IPS DF 4.7 (cell line): ENCODE results near the gene TNFRSF14.
"Not testable (repeated sequence)": the region's sequence is repeated elsewhere in the genome, so short reads cannot be mapped to it uniquely, and the experiment has no call there.

Source experiments
- DNase-seq: peaks from one replicate; pipeline ENCODE4 v3.0.0-alpha.2; 2013; ENCODE audit warnings: low spot score; ENCODE audit errors: extremely low read depth

Gene TNFRSF14

DNA sequence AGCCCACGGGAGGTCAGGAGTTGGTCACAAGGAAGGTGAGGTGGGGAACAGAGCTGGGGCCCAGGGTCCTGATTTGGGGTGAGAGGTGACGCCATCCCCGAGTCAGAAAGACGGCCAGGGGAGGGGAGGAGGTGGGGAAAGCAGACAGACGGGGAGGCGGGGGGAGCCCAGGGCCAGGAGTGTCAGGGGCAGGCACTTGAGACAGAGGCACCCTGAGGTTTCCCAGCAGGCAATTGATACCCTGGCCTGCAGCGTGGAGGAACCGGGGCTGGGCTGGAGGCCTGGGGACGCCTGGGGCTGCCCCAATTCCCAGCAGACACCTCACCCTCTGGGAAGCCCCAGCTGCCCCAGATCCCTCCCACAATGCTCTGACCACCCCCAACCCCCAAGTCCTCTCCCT, 3.1 kb upstream of the TNFRSF14 start:
- not testable (repeated sequence) for DNase-seq

DNA sequence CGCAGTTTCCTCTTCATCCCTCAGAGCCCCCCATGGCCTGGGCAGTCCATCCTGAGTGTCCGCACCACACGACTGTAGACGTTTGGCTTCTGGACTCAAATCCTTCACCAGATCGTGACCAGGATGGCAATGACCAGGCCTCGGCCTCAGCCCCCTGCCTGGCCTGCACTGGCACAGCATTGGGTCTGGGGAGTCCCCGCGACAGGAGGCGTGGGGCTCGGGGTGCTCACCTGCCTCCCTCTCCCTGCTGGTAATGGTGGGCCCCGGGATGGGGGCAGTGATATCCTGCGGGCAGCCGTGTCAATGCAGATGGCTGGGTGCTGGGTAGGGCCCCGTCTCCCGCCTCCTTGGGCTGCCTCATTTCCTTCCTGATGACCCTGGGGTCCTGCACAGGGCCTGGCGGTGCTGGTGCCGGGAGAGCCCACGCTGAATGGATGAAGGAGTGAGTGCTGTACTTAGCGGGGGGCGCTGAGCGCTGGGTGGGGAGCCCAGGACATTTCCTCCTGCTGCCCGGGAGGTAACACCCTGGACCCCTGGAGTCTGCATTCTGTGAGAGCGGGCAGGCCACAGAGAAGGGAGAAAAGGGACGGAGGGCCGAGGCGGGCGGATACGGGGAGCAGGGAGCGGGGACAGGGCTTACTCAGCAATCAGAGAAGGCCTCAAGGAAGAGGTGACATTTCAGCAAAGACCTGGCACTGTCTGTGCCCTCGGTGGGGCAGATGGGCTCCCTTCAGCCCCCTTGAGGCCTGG, 2.1 kb upstream of the TNFRSF14 start:
- DNase-seq: no peak

DNA sequence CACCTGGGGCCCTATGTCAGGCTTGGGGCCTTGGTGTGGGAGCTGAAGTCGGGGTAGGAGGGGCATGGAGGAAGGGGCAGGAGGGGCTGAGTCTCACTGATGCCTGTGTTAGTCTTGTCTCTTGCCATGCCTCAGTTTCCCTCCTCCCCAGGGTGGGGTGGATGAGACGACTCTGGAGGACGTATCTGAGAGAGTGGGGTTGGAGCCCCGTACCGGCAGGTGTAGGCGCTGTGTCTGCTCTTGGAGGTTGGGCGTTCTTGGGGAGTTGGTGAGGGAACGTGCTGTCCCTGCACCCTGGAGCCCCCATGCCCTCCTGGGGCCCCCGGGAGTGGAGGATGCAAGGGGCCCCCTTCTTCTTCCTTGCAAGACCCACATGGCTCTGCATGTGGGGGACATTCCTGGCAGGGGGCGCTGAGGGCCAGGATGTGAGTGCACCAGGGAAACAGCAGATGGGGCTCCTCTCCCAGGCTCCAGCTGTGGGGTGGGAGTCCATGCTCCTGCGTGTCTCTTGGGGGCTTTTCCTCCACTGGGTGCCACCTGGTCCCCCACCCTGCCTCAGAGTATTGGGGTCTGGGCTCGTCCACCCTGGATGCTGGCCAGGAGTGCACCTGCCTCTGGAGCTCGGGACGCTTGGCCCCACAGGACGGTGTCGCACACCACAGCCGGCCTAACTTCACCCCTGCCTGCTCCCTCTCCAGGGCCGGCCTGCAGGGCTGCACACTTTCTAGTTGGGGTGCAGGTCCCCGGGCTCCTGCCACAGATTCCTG, 1.4 kb upstream of the TNFRSF14 start:
- DNase-seq: no peak

DNA sequence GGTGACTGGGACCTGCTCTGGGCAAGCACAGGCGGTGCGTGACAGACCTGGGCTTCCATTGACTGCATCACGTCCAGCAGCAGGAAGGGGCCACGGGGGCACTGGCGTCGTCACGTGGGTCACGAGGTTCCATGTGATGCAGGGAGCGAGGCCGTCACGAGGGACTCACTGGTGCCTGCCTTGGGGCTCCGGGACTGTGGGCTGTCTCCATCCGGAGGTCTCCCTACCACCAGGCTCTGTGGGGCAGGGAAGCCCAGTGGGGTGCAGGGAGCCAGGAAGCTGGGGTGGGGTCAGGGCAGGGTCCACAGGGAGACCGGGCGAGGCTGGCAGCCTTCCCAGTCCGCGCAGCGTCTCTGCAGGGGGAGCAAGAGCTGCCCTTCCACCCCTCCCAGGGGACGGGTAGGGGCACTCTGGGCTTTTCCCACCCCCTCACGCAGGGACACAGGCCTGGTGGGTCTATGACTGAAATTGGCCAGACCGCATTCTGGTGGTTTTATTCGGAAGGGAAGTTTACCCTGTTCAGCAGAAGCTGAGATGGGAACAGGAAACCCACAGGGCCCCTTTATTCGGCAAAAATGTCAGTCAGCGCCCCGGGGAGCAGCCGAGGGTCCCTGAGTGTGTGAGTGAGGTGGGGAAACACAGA, 416 bp upstream of the TNFRSF14 start:
- DNase-seq: no peak

DNA sequence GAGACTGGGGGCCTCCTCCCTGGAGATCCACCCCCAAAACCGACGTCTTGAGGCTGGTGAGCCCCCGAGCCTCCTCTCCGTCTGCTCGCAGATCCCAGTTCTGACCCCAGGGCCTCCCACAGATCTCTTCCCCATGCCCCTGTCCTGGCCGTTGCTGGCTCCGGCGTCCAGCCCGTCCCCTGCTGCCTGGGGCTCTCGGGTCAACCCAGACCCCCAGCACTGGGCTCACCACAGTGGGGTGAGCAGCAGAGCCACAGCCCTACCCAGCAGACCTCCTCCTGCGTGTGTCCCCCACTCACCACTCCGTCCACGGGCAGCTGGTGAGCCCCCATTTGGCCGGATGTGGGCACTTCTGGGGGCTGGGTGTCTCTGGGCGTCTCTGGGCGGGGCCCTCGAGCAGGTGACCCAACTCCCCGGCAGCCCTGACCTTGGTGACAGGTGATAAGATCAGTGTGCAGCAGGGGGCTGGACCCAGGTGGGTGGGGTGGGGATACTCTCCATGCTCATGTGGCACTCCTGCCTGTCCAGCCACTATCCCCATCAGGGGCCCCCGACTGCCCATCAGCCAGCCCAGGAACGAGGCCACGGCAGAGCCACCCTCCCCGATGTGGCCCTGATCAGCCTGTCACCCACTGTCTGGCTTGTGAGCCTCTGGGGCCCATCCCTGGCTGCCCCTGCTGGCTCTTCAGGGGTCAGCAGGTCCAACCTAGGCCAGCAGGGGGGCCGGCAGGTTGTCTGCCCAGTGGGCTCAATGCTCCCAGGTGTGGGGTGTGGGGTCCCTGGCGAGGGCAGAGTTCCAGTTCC, 709 bp downstream of the TNFRSF14 start:
- DNase-seq: no peak

DNA sequence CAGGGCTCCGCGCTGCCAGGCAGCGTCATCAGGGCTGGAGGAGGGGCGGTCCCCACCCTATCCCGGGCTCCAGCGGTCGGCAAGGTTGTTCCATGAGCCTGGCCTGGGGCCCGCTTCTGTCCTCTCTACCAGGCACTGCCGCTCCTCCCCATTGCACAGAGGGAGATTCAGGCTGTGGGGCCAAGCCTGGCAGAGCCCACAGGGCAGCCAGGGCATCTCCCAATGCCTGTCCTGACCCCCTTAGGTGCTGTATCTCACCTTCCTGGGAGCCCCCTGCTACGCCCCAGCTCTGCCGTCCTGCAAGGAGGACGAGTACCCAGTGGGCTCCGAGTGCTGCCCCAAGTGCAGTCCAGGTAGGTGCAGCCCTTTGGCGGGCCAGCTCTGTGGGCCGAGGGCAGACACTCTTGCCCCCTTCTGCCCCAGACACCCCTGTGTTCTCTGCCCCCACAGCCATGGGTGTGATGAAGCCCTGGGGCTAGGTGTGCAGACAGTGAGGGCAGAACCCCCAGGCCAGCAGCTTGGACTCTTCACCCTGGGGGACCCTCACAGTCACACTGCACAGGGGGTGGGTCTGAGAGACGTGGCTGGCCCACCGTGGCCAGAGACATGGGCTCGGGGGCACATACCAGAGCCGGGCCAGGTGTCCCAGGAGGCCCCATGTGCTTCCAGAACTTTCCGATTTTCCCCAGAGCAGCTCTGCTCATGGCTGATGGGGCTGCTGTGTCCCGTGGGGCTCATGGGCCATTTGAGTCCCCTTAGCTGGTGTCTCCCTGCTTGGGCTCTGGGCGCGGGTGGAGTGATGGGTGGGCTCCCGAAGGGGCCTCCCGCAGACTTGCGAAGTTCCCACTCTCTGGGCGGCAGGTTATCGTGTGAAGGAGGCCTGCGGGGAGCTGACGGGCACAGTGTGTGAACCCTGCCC, 1.6 kb downstream of the TNFRSF14 start:
- no peak for DNase-seq

DNA sequence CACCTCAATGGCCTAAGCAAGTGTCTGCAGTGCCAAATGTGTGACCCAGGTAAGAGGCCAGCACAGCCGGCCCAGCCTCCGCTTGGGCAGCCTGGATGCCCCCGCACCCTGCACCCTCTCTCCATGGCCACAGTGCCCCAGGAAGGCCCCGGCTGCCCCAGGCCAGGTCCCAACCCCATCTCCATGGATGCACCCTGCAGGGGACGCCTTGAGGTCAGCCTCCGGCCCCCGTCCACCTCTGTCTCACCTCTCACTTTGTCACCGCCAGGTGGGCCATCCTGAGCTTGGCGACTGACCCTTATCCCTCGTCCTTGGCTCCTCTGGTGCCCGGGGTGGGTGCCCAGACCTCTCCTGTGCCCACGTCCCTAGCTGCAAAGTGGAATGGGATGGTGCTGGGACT, 2.2 kb downstream of the TNFRSF14 start:
- no peak for DNase-seq

DNA sequence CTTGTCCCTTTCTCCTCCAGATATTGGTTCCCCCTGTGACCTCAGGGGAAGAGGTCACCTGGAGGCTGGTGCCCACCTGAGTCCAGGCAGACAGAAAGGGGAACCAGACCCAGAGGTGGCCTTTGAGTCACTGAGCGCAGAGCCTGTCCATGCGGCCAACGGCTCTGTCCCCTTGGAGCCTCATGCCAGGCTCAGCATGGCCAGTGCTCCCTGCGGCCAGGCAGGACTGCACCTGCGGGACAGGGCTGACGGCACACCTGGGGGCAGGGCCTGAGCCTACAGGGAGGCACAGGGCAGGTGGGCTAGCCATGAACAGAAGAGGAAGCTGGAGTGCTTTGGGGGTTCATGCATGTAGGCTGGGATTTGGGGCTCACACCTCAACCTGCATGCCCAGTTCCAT, 2.7 kb downstream of the TNFRSF14 start:
- no peak for DNase-seq

DNA sequence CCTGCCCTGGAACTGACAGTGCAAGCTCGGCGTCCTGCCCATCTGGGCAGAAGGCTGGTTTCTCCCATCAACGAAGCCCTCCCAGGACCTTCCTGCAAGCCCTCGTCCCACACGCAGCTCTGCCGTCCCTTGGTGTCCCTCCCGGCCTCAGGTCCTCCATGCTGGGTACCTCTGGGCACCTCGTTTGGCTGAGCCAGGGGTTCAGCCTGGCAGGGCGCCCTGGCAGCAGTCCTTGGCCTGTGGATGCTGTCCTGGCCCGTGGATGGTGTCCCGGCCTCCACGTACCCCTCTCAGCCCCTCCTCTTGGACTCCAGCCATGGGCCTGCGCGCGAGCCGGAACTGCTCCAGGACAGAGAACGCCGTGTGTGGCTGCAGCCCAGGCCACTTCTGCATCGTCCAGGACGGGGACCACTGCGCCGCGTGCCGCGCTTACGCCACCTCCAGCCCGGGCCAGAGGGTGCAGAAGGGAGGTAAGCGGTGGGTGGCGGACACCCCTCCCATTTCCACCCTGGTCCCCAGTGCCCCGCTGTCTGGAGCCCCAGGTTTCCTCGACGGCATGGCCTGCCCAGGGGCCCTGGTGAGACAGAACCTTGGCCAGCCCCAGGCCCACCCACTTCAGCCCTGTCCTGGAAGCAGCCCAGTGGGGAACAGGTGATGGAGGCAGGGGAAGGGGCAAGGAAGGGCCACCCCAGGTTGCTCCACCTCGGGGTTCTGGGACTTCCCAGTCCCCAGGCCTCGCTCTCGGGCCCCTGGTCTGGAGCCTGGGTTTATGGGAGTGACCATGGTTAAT, 3.5 kb downstream of the TNFRSF14 start:
- DNase-seq: no peak

DNA sequence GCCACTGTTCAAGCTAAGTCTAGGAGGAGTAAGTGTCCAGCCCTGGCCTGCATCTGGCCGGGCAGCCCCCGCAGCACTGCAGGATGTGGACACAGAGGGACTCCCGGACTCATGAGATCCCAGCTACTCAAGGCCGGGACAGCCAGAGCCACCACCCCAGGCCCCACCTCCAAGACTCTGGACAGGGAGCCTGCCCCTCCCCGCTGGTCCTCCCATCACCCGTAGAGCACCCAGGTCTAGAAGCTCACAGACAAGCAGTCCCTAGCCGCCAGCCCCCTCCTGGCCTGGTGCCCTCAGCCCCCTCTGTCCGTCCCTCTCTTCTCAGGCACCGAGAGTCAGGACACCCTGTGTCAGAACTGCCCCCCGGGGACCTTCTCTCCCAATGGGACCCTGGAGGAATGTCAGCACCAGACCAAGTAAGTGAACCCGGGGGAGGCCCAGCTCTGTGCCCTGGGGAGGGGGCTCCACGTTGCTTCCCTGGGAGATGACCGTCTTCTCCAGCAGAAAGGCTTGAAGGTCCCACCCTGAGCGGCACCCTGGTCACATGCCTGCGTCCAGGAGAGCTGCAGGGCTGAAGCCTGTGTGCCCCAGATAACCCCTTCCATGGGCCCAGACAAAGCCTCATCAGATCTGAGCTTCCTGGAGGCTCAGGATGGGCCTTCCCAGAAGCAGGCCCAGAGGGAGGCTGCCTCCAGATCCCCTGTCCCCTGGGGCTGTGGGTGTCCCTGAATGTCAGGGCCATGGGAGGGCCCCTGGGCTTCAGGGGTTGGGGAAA, 4.3 kb downstream of the TNFRSF14 start:
- DNase-seq: no peak

DNA sequence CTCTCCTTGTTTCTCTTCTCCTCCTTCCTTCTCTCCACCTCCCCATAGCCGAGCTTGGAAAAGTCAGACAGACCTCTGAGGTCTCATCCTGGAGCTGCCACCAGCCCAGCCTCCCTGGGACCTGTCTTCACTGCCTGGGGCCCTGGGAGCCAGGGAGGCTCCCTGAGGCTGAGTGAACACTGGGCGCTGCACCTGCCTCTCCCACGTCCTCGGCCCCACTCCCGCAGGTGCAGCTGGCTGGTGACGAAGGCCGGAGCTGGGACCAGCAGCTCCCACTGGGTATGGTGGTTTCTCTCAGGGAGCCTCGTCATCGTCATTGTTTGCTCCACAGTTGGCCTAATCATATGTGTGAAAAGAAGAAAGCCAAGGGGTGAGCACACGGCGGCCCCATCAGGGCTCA, 5.3 kb downstream of the TNFRSF14 start:
- no peak for DNase-seq

DNA sequence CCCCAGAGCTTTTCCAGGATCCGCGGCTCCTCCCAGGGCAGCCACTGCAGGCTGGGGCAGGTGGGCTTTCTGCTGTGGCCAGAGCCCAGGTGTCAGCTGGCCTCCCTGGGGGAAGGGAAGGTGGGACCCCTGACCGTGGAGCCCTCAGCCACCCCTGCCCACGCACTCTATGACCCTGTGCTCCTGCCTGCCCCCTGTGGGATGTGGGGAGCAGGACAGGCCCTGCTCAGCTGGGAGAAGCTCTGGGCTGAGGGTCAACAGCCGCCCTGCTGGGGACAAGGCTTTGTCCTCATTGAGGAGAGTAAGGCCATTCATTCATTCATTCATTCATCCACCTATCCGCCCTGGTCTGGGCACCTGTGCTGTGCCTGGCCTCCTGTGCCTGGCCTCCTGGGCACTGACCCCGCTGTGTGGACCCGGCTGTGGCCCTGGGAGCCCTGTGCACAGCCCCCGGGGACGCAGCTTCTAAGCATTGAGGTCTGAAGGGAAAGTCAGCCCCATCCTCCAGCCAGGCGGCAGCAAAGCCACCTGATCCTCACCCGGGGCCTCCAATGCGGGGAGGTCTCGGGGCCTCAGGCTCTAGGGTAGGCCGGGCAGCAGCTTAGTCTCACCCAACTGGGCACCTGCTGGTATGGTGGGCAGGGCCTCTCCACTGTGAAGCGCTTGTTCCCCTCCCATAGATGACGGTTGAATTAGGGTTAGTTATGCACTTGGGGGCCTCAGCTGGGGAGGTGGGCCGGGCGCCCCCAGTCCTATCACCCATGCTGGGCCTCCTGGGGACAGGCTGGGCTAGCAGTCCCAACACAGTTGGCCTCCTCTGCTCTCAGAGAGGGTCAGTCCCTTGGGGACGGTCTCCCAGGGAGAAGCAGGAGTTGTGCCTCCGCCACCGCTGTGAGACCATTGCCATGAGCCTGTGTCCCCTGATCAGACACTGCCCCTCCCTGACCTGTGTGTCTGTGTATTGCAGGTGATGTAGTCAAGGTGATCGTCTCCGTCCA, 6.0 kb downstream of the TNFRSF14 start:
- DNase-seq: no peak

DNA sequence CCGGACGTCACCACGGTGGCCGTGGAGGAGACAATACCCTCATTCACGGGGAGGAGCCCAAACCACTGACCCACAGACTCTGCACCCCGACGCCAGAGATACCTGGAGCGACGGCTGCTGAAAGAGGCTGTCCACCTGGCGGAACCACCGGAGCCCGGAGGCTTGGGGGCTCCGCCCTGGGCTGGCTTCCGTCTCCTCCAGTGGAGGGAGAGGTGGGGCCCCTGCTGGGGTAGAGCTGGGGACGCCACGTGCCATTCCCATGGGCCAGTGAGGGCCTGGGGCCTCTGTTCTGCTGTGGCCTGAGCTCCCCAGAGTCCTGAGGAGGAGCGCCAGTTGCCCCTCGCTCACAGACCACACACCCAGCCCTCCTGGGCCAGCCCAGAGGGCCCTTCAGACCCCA, 7.0 kb downstream of the TNFRSF14 start:
- no peak for DNase-seq

DNA sequence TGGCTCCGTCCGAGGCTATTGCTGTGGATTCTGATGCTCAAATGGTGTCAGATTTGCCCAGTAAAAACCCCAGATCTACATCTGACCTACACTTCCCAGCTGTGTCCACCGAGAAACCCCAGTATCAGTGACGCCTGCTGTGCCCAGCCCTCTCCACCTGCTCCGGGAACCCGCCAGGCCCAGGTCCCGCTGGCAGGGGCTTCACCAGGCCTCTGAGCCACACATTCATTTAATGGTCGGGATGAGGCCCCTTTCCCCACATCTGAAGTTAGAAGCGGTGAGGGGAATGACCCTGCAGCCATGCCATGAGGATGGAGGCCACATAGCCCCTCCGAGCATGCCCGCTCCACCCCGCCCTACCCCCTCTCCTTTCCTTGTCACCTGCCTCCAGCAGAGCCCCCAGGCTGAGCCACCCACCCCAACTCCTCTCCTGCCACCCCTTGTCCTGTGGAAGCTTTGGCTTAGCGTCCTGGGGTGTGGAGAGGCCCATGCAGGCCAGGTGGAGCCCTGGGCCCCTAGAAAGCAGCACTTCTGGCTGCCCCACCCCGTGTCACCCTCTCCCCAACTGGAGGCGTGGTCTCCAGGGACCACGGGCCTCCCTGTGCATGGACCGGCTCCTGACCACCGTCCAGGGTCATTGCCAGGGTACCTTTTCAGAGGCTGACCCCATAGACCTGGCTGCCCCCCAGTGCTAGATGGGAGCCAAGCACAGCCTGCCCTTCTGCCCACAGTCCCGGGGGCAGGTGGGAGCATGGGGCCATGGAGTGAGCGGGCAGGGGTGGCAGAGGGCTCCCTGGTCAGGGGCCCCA, 8.0 kb downstream of the TNFRSF14 start:
- no peak for DNase-seq

DNA sequence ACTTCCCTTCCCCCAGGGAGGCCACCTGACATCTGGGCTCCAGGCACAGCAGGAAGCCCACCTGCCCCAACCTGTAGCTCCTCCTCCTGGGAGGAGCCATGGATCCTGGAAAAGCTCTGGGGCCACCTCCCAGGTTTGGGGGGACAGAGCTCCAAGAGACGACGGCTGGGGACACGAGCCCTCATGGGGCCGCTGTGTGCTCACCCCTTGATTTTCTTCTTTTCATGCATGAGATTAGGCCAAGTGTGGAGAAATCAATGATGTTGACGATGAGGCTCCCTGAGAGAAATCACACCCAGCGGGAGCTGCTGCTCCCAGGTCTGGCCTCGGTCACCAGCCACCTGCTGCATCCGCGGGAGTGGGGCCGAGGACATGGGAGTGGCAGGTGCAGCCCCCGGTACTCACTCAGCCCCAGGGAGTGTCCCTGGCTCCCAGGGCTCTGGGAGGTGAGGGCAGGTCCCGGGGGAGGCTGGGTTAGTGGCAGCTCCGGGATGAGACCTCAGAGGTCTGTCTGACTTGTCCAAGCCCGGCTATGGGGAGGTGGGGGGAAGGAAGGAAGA, 8.7 kb downstream of the TNFRSF14 start:
- DNase-seq: no peak
